ENCODE results near the gene LRMDA.

Gene LRMDA

GRCh38 chr10:76336213-76336963, 905.0 kb downstream of the LRMDA start:
- DNase-seq = no peak

GRCh38 chr10:76337641-76338040, 906.2 kb downstream of the LRMDA start:
- DNase-seq = no peak

- DNase-seq = no peak
Measured at GRCh38 chr10:76338187-76338586, 906.8 kb downstream of the LRMDA start.

GRCh38 chr10:76341740-76342139, 910.3 kb downstream of the LRMDA start:
- no peak for DNase-seq

GRCh38 chr10:76342996-76343395, 911.6 kb downstream of the LRMDA start:
- no peak for DNase-seq

- DNase-seq = no peak
Measured at GRCh38 chr10:76347832-76348231, 916.4 kb downstream of the LRMDA start.

- DNase-seq = no peak
Measured at GRCh38 chr10:76350583-76350982, 919.2 kb downstream of the LRMDA start.

GRCh38 chr10:76352300-76352699, 920.9 kb downstream of the LRMDA start:
- DNase-seq = no peak

GRCh38 chr10:76353237-76353851, 921.9 kb downstream of the LRMDA start:
- DNase-seq = no peak

GRCh38 chr10:76354212-76354738, 922.9 kb downstream of the LRMDA start:
- DNase-seq = no peak

- no peak for DNase-seq
Measured at GRCh38 chr10:76354921-76355320, 923.5 kb downstream of the LRMDA start.

GRCh38 chr10:76356557-76356956, 925.1 kb downstream of the LRMDA start:
- no peak for DNase-seq

- no peak for DNase-seq
Measured at GRCh38 chr10:76357726-76358415, 926.4 kb downstream of the LRMDA start.

GRCh38 chr10:76358743-76359395, 927.4 kb downstream of the LRMDA start:
- no peak for DNase-seq

- no peak for DNase-seq
Measured at GRCh38 chr10:76375761-76376160, 944.3 kb downstream of the LRMDA start.

GRCh38 chr10:76382381-76382851, 951.0 kb downstream of the LRMDA start:
- DNase-seq = no peak

GRCh38 chr10:76388321-76389023, 957.0 kb downstream of the LRMDA start:
- no peak for DNase-seq

- no peak for DNase-seq
Measured at GRCh38 chr10:76393875-76394706, 962.7 kb downstream of the LRMDA start.

- DNase-seq = no peak
Measured at GRCh38 chr10:76394707-76395042, 963.3 kb downstream of the LRMDA start.

- no peak for DNase-seq
Measured at GRCh38 chr10:76395251-76395650, 963.8 kb downstream of the LRMDA start.

GRCh38 chr10:76396134-76396533, 964.7 kb downstream of the LRMDA start:
- no peak for DNase-seq

Measured in activated CD4-positive, CD25-positive, alpha-beta regulatory T cell treated with anti-CD3 and anti-CD28 coated beads, Interleukin-2, amount 50 U/mL, for 72 hours (primary cell).